ENCODE results near the gene TTC16. TPM values are rescaled to one million over a fixed set of nuclear protein-coding genes. Genes with fewer than 3 reads are reported as not detected.

Gene TTC16
- total and polyA plus RNA-seq, 2 donors (not counting 3 experiments of a cell fraction or from before 2014, with no cell fraction given): not detected

- BruUV-seq (replicated peaks): no TSS peak
- Histone ChIP-seq H3K79me2 (ENCODE audit: control insufficient read depth, insufficient read depth, low read length) (peaks cover 2% of the 10 kb centered on the region), H3K27me3 (ENCODE audit: control insufficient read depth in 2 of 2, insufficient read depth in 2 of 2, low read length in 2 of 2) (no peaks in the 10 kb centered on the region), H3K9me1 (replicated peaks; ENCODE audit: control insufficient read depth, extremely low read depth, insufficient read depth, low read length) (no peaks in the 10 kb centered on the region), H3K4me2 (ENCODE audit: insufficient read depth, low read length) (peak within 1 kb of the TSS; percentile 28), H3K4me3 (replicated peaks in 1 of 3; ENCODE audit: insufficient read depth in 1 of 3, low read depth in 1 of 3, low read length in 3 of 3) (peak within 1 kb of the TSS; percentile 23 to 73 (median 38)), H4K20me1 (replicated peaks; ENCODE audit: control insufficient read depth, extremely low read depth, insufficient read depth, low read length) (no peaks in the 10 kb centered on the region), H3K9ac (replicated peaks; ENCODE audit: extremely low read depth, insufficient read depth, low read length) (peak within 1 kb of the TSS; percentile 55), H3K4me1 (ENCODE audit: control insufficient read depth, extremely low read depth, insufficient read depth, low read length) (peaks cover 12% of the 10 kb centered on the region), H3K36me3 (ENCODE audit: control insufficient read depth in 2 of 2, extremely low read depth in 1 of 2, insufficient read depth in 2 of 2, low read length in 2 of 2) (peaks cover 11 to 27% of the 10 kb centered on the region in 2 experiments), H2AFZ (ENCODE audit: low read depth, low read length) (peak within 1 kb of the TSS; percentile 37), H3K27ac (ENCODE audit: insufficient read depth, low read depth, low read length) (peak within 1 kb of the TSS; percentile 68), H3K9me3 (replicated peaks; ENCODE audit: control insufficient read depth, insufficient read depth, low read length) (no peaks in the 10 kb centered on the region)
- no peak for TF ChIP-seq GATA2 (IDR thresholded peaks at IDR 0.05; ENCODE audit: insufficient read depth, insufficient read length, low read depth, low read length)
- TF ChIP-seq POLR2AphosphoS5 (IDR thresholded peaks at IDR 0.05; ENCODE audit: insufficient read depth, low read depth, low read length): peak; percentile 92
- no peak for TF ChIP-seq FOS (IDR thresholded peaks at IDR 0.05; ENCODE audit: borderline replicate concordance, insufficient read depth, low read length)
- peak; percentile 68 for TF ChIP-seq POLR2A (IDR thresholded peaks at IDR 0.05; ENCODE audit: low read depth, low read length)
- peak; percentile 96 to 97 for TF ChIP-seq CTCF (IDR thresholded peaks at IDR 0.05; ENCODE audit: extremely low read depth in 1 of 2, insufficient read depth in 1 of 2, low read depth in 1 of 2, low read length in 2 of 2)
- TF ChIP-seq MAX (IDR thresholded peaks at IDR 0.05; ENCODE audit: insufficient read depth, insufficient read length): peak; percentile 25
- TF ChIP-seq MYC (IDR thresholded peaks at IDR 0.05; ENCODE audit: low read depth, low read length): peak; percentile 4
- no peak for TF ChIP-seq EZH2 (IDR thresholded peaks at IDR 0.05; ENCODE audit: borderline replicate concordance, low read depth, low read length, severe bottlenecking)
- TF ChIP-seq JUN (IDR thresholded peaks at IDR 0.05; ENCODE audit: borderline replicate concordance, insufficient read depth, insufficient read length, low read depth): no peak
- ChIA-PET CTCF (interaction anchor here (0.6 to 2.4 kb wide), 80 partner anchors 10 to 520 kb away, joined by 3 to 94 read pairs (median 5); partner anchors contain the start of genes CDK9, PTRH1, ST6GALNAC4 and STXBP1), POLR2A (interaction anchor here (0.9 to 1.3 kb wide), 4 partner anchors 19 to 182 kb away, joined by 3 to 4 read pairs (median 4); partner anchors contain the start of genes CDK9, PTRH1, ST6GALNAC4 and TTC16)
- intact Hi-C loops (cut with micrococcal nuclease): loop anchor here (1.0 kb wide), 9 partner anchors 29 to 231 kb away; no protein-coding TSS in a partner anchor
- dilution Hi-C loops (cut with MboI; ENCODE audit: extremely low pct_ligation_motif_present, low sequenced_read_pairs): no loop called here
- DNase-seq (ENCODE audit: low read depth, low spot score) (peak; percentile 98), FAIRE-seq (peak; percentile 97)
These were observed 19.1 kb downstream of the TTC16 start, which contains the start of gene TOR2A for GRCh38 chr9:127734747-127735529. Gene TOR2A, minus strand, starts transcription at chr9:127735294. Its CDS starts 24 bp downstream, at chr9:127735270.
